ENCODE results near the gene CCDC142. TPM values are rescaled to one million over a fixed set of nuclear protein-coding genes. Genes with fewer than 3 reads are reported as not detected.

The CCDC142 gene
- total and polyA plus RNA-seq, 2 of the 8 experiments (the other 6 are each of a cell fraction or from before 2014, with no cell fraction given), result 6.0 to 10.7 TPM

- no peak for TF ChIP-seq CHD7 (IDR thresholded peaks at IDR 0.05; ENCODE audit: insufficient replicate concordance, low read length)
Observed at GRCh38 chr2:74510272-74510671, 27.5 kb upstream of the CCDC142 start (continued).

All from H1 (cell line).